Common myeloid progenitor, CD34-positive (primary cell): Measurements from ENCODE around the gene COL9A3.
"Not testable (repeated sequence)": the region's sequence is repeated elsewhere in the genome, so short reads cannot be mapped to it uniquely, and the experiment has no call there.

Source experiments
- CTCF ChIA-PET: fragments of 350-600 bp; sonication (Branson Sonifier 250); formaldehyde crosslinking; loops from one replicate; lab custom pipeline; 2021; ENCODE audit warnings: antibody characterized with exemption; lab: Charles Lee
- POLR2A ChIA-PET: fragments of 350-600 bp; sonication (Branson Sonifier 250); formaldehyde crosslinking; loops from one replicate; lab custom pipeline; 2021; ENCODE audit warnings: antibody characterized with exemption; lab: Charles Lee
- DNase-seq, 3 donors: peaks; one replicate each; pipeline versions ENCODE4 v3.0.0 to v3.0.0-alpha.2; 2013
- H3K27ac ChIP-seq, 2 experiments: 1 replicate in 1 of 2; 2 replicates in 1 of 2; pipeline ENCODE4 v1.7.0; 2013; ENCODE audit warnings: inconsistent platforms in 2 of 2, low read length in 2 of 2, mild to moderate bottlenecking in 2 of 2, low read depth in 1 of 2, moderate library complexity in 1 of 2; ENCODE audit not compliant: severe bottlenecking in 2 of 2, insufficient read depth in 1 of 2, poor library complexity in 1 of 2
- H3K27me3 ChIP-seq, 5 experiments: replicated peaks in 2 of 5; 1 replicate in 3 of 5; 2 replicates in 2 of 5; pipeline versions ENCODE4 v1.6.1 to v1.7.0; 2013; ENCODE audit warnings: low read length in 4 of 5, mild to moderate bottlenecking in 2 of 5, moderate library complexity in 2 of 5, inconsistent platforms in 1 of 5; ENCODE audit not compliant: insufficient read depth in 5 of 5, control insufficient read depth in 4 of 5
- H3K36me3 ChIP-seq, 4 experiments: 1 replicate in 2 of 4; 2 replicates in 2 of 4; pipeline versions ENCODE4 v1.6.1 to v1.7.0; 2013; ENCODE audit warnings: low read length in 3 of 4, control low read depth in 1 of 4, mild to moderate bottlenecking in 1 of 4; ENCODE audit not compliant: control insufficient read depth in 4 of 4, insufficient read depth in 4 of 4
- H3K4me1 ChIP-seq, 4 experiments: 1 replicate in 3 of 4; 2 replicates in 1 of 4; pipeline versions ENCODE4 v1.6.1 to v1.7.1; 2013; ENCODE audit warnings: low read length in 3 of 4, mild to moderate bottlenecking in 3 of 4, control low read depth in 1 of 4, inconsistent platforms in 1 of 4, moderate library complexity in 1 of 4; ENCODE audit not compliant: control insufficient read depth in 4 of 4, insufficient read depth in 4 of 4; ENCODE audit errors: control extremely low read depth in 1 of 4
- H3K4me3 ChIP-seq, 7 experiments: 1 replicate in 4 of 7; 2 replicates in 3 of 7; pipeline versions ENCODE4 v1.5.1 to v1.7.0; 2013; ENCODE audit warnings: mild to moderate bottlenecking in 7 of 7, low read length in 6 of 7, moderate library complexity in 6 of 7, inconsistent platforms in 2 of 7, low read depth in 2 of 7, control low read depth in 1 of 7; ENCODE audit not compliant: insufficient read depth in 4 of 7, control insufficient read depth in 1 of 7; ENCODE audit errors: extremely low read depth in 1 of 7
- H3K9me3 ChIP-seq, 5 experiments: 1 replicate in 4 of 5; 2 replicates in 1 of 5; pipeline versions ENCODE4 v1.6.1 to v1.7.1; 2013; ENCODE audit warnings: low read length in 4 of 5, mild to moderate bottlenecking in 2 of 5, inconsistent platforms in 1 of 5, low read depth in 1 of 5, moderate library complexity in 1 of 5; ENCODE audit not compliant: control insufficient read depth in 4 of 5, insufficient read depth in 2 of 5; ENCODE audit errors: control extremely low read depth in 1 of 5
- WGBS: methylation state at CpG from one replicate; pipeline ENCODE4 v1.1.5; 2013; ENCODE audit not compliant: insufficient coverage; 5-methylcytosine and 5-hydroxymethylcytosine counted together

Gene COL9A3

GRCh38 chr20:62872184-62872847 is 55.5 kb downstream of the COL9A3 start:
- no peak for DNase-seq
- Histone ChIP-seq H3K4me3 (no peak overlapping the region), H3K36me3 (no peaks in the 10 kb centered on the region), H3K9me3 (peaks cover 0 to 2% (median 0%) of the 10 kb centered on the region in 5 experiments), H3K27me3 (peaks cover 0 to 2% (median 0%) of the 10 kb centered on the region in 5 experiments), H3K4me1 (peaks cover 0 to 15% (median 3%) of the 10 kb centered on the region in 4 experiments), H3K27ac (no peak overlapping the region)
- CTCF ChIA-PET = interaction anchor here (0.9 to 3.7 kb wide), 6 partner anchors 8 to 29 kb away, joined by 3 to 15 read pairs (median 4); no protein-coding TSS in a partner anchor
- POLR2A ChIA-PET = no interaction called here
- 94% methylated on average over 18 of the region's 18 CpGs for WGBS

DNA sequence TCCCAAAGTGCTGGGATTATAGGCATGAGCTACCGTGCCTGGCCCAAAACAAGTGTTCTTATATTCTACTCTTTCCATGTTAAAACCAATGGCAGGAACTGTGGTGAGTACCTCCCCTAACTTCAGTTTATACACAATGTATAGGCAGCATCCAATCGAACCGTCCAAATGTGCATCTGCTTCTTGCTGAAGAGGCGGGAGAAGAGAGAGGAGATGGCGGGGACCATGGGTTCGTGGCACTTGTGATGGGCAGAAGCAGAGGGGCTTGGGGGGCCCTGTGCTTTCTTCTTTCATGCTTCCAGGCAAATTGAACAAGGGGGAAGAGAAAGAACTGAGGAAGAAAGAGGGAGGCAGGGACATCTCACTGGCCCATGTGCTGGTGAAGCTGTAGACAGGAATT is 56.0 kb downstream of the COL9A3 start:
- Histone ChIP-seq H3K4me3 (no peak overlapping the region), H3K36me3 (no peaks in the 10 kb centered on the region), H3K27me3 (peaks cover 0 to 2% (median 0%) of the 10 kb centered on the region in 5 experiments), H3K4me1 (peaks cover 0 to 18% (median 5%) of the 10 kb centered on the region in 4 experiments), H3K27ac (no peak overlapping the region), H3K9me3 (peaks cover 0 to 2% (median 0%) of the 10 kb centered on the region in 5 experiments)
- DNase-seq = no peak
- WGBS = 100% methylated on average over 3 of the region's 6 CpGs
- ChIA-PET POLR2A (no interaction called here), CTCF (interaction anchor here (0.8 to 3.7 kb wide), 6 partner anchors 9 to 28 kb away, joined by 3 to 15 read pairs (median 4); no protein-coding TSS in a partner anchor)

DNA sequence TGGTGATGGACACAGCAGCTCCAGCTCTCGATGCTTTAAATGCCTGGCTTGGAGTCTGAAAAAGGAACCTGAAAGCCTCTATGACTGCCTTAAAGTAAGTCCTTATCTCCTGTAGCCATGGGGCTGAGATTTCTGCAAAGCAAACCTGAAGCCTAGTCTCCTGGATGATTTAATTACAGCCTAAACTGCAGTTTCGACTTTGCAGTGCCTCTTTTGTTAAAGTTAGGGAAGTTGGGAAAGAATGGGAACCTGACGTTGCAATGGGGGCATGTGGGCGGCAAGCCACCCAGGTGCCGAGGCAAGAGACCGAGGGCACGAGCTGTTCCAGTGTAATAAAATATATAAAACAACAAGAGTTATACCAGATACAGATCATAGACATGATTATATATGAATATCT is 56.4 kb downstream of the COL9A3 start:
- DNase-seq = no peak
- ChIA-PET POLR2A (no interaction called here), CTCF (interaction anchor here (0.8 to 3.7 kb wide), 6 partner anchors 9 to 28 kb away, joined by 3 to 15 read pairs (median 4); no protein-coding TSS in a partner anchor)
- peaks cover 0 to 2% (median 0%) of the 10 kb centered on the region in 5 experiments for H3K27me3 ChIP-seq
- 69% methylated on average over 1 of the region's 7 CpGs for WGBS
- no peaks in the 10 kb centered on the region for H3K36me3 ChIP-seq
- no peak overlapping the region for H3K4me3 ChIP-seq
- no peak overlapping the region for H3K27ac ChIP-seq
- peaks cover 0 to 2% (median 0%) of the 10 kb centered on the region in 5 experiments for H3K9me3 ChIP-seq
- peaks cover 0 to 18% (median 5%) of the 10 kb centered on the region in 4 experiments for H3K4me1 ChIP-seq

- POLR2A ChIA-PET = not testable (repeated sequence)
Observed at GRCh38 chr20:62873681-62874031, 56.8 kb downstream of the COL9A3 start.

GRCh38 chr20:62874964-62875344 is 58.1 kb downstream of the COL9A3 start:
- Histone ChIP-seq H3K4me1 (peaks cover 0 to 18% (median 5%) of the 10 kb centered on the region in 4 experiments), H3K36me3 (peaks cover 0 to 10% (median 5%) of the 10 kb centered on the region in 4 experiments), H3K4me3 (no peak overlapping the region), H3K9me3 (peaks cover 0 to 2% (median 0%) of the 10 kb centered on the region in 5 experiments), H3K27ac (peak overlapping the region in 1 of 2 experiments; percentile 41), H3K27me3 (peaks cover 0 to 2% (median 0%) of the 10 kb centered on the region in 5 experiments)
- POLR2A ChIA-PET = no interaction called here
- DNase-seq = no peak
- 91% methylated on average over 5 of the region's 14 CpGs for WGBS
- CTCF ChIA-PET = interaction anchor here (0.6 to 4.1 kb wide), 7 partner anchors 10 to 37 kb away, joined by 3 to 27 read pairs (median 7); no protein-coding TSS in a partner anchor

More at GRCh38 chr20:62873681-62874031, 56.8 kb downstream of the COL9A3 start:
- H3K36me3 ChIP-seq, H3K27ac ChIP-seq, H3K4me3 ChIP-seq, H3K9me3 ChIP-seq, H3K27me3 ChIP-seq: not testable (repeated sequence)
- CTCF ChIA-PET = interaction anchor here (0.8 to 3.7 kb wide), 6 partner anchors 8 to 27 kb away, joined by 3 to 15 read pairs (median 4); no protein-coding TSS in a partner anchor
- peaks cover 0 to 18% (median 5%) of the 10 kb centered on the region in 4 experiments for H3K4me1 ChIP-seq
- 0% methylated on average over 5 of the region's 15 CpGs for WGBS
- DNase-seq = peak in 1 of 3 donors; percentile 35

- DNase-seq = peak; percentile 42 to 71 (median 66)
- H3K4me3 ChIP-seq = no peak overlapping the region
- WGBS = 65% methylated on average over 28 of the region's 34 CpGs
Observed at GRCh38 chr20:62875419-62876361, 58.8 kb downstream of the COL9A3 start.

More at GRCh38 chr20:62875419-62876361, 58.8 kb downstream of the COL9A3 start:
- CTCF ChIA-PET = interaction anchor here (0.6 to 4.1 kb wide), 8 partner anchors 9 to 37 kb away, joined by 3 to 27 read pairs (median 6); no protein-coding TSS in a partner anchor
- Histone ChIP-seq H3K27me3 (peaks cover 0 to under 1% (median 0%) of the 10 kb centered on the region in 5 experiments), H3K27ac (peak overlapping the region in 1 of 2 experiments; percentile 25), H3K4me1 (peaks cover 0 to 18% (median 5%) of the 10 kb centered on the region in 4 experiments), H3K9me3 (no peaks in the 10 kb centered on the region), H3K36me3 (peaks cover 0 to 17% (median 10%) of the 10 kb centered on the region in 4 experiments)
- POLR2A ChIA-PET = interaction anchor here (0.6 kb wide), 1 partner anchor 11 kb away, joined by 4 read pairs; no protein-coding TSS in a partner anchor
